GM10266 (cell line): Measurements from ENCODE around the gene PPT1.

ENCODE experiments used
- DNase-seq: peaks from one replicate; pipeline ENCODE4 v3.0.0; 2012; ENCODE audit errors: extremely low spot score
- CTCF ChIP-seq: IDR thresholded peaks from 2 replicates; pipeline ENCODE4 v1.5.1; 2012; ENCODE audit warnings: mild to moderate bottlenecking, low read depth; ENCODE audit not compliant: control insufficient read depth, insufficient read depth; ENCODE audit errors: missing control alignments

PPT1 gene

DNA sequence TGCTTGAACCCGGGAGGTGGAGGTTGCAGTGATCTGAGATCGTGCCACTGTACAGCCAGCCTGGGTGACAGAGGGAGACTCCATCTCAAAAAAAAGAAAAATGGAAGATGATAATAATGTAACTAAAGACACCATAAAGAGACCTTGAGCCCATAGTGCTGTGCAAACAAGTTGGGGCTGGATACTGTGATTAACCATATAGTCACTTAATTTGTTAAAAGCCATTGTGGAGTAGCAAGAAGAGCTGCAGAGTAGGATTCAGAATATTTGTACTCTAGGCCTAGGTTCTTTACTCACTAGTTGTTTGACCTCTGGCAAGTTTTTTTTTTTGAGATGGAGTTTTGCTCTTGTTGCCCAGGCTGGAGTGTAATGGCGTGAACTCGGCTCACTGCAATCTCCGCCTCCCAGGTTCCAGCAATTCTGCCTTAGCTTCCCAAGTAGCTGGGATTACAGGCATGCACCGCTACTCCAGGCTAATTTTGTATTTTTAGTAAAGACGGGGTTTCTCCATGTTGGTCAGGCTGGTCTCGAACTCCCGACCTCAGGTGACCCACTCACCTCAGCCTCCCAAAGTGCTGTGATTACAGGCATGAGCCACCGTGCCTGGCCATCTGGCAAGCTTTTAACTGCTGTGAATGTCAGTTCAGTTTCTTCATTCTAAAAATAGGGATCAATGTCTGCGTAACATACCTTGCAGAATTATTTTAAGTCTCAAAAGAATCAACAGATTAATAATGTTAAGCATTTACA is 43.7 kb downstream of the PPT1 start:
- no peak for TF ChIP-seq CTCF
- no peak for DNase-seq

- no peak for DNase-seq
- TF ChIP-seq CTCF: no peak
Observed at GRCh38 chr1:40050863-40051262, 46.2 kb downstream of the PPT1 start.

GRCh38 chr1:40049725-40050124 is 47.3 kb downstream of the PPT1 start:
- peak; percentile 47 for DNase-seq

DNA sequence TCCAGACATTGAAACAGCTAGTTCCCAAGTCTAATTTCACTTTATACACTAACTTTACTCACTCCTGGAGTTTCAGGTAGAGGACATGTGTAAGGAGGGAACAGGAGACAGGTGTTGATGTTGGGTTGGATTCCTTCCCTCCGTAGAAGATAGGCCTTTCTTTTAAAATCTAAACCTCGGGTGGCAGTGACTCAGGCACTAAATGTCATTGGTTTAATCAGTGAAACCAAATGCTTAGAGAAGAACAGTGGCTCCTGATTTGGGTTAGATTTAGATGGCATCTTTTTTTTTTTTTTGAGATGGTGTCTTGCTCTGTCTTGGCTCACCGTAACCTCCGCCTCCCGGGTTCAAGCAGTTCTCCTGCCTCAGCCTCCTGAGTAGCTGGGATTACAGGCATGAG is 49.3 kb downstream of the PPT1 start:
- no peak for DNase-seq
- no peak for TF ChIP-seq CTCF

More at GRCh38 chr1:40049725-40050124, 47.3 kb downstream of the PPT1 start:
- TF ChIP-seq CTCF: no peak

DNA sequence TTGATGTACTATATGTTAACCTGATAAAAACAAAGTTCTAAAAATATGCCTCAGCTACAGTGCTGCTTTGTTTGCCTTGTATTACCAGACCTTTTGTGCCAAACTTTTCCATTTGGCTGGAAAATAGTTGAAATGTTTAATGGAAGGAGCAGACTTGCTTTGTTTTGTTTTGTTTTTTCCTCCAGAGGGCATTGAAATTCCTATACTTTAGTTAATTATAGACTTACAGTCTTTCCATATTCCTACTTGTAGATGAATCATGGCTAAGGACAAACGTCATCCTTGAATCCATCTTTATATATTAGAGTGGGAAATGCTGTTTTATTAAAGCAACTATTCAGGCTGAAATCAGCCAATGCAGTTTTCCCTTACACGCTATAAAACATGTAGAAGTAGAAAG is 49.8 kb downstream of the PPT1 start:
- TF ChIP-seq CTCF: no peak
- no peak for DNase-seq

DNA sequence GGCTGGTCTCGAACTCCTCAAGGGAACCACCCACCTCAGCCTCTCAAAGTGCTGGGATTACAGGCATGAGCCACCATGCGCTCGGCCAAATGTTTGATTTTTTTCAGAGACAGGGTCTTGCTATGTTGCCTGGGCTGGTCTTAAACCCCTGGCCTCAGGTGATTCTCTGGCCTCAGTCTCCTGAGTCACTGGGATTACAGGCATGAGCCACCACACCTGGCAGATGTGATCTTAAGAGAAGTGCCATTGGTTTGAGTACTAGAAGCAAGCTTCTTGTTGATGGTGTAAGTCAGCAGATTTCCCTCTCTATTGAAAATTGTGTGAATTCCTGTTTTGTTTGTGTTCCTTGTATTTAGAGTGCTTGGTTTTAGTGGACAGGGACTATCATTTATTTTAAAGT is 51.3 kb downstream of the PPT1 start:
- no peak for TF ChIP-seq CTCF
- no peak for DNase-seq

GRCh38 chr1:40045182-40045581 is 51.9 kb downstream of the PPT1 start:
- no peak for DNase-seq
- TF ChIP-seq CTCF: no peak
